GM18508 (cell line): ENCODE data around the gene ZNF532.

ENCODE experiments used
- ATAC-seq: cut with Tn5 transposase; IDR thresholded peaks from one replicate; pipeline ENCODE4 v1.9.1; 2021; ENCODE audit warnings: moderate number of reproducible peaks; ENCODE audit not compliant: insufficient read depth, unreplicated experiment

ZNF532 gene

GRCh38 chr18:58929206-58929605, 64.5 kb downstream of the ZNF532 start:
- ATAC-seq, result no peak

- no peak for ATAC-seq
Observed at GRCh38 chr18:58934356-58934755, 69.7 kb downstream of the ZNF532 start.

- no peak for ATAC-seq
Observed at GRCh38 chr18:58934933-58935577, 70.4 kb downstream of the ZNF532 start.

- ATAC-seq, result no peak
Observed at GRCh38 chr18:58937071-58937886, 72.6 kb downstream of the ZNF532 start.

- no peak for ATAC-seq
Observed at GRCh38 chr18:58937887-58938267, 73.2 kb downstream of the ZNF532 start.

- no peak for ATAC-seq
Observed at GRCh38 chr18:58941426-58942099, 76.9 kb downstream of the ZNF532 start.

- ATAC-seq, result no peak
Observed at GRCh38 chr18:58943896-58944295, 79.2 kb downstream of the ZNF532 start.

- no peak for ATAC-seq
Observed at GRCh38 chr18:58947136-58947732, 82.6 kb downstream of the ZNF532 start.

GRCh38 chr18:58949031-58949430, 84.4 kb downstream of the ZNF532 start:
- ATAC-seq, result no peak

- no peak for ATAC-seq
Observed at GRCh38 chr18:58951986-58952702, 87.5 kb downstream of the ZNF532 start.

- no peak for ATAC-seq
Observed at GRCh38 chr18:58952858-58953257, 88.2 kb downstream of the ZNF532 start.

- no peak for ATAC-seq
Observed at GRCh38 chr18:58953627-58954026, 89.0 kb downstream of the ZNF532 start.

GRCh38 chr18:58955001-58955400, 90.3 kb downstream of the ZNF532 start:
- no peak for ATAC-seq

- no peak for ATAC-seq
Observed at GRCh38 chr18:58955738-58956137, 91.1 kb downstream of the ZNF532 start.

GRCh38 chr18:58958628-58959027, 94.0 kb downstream of the ZNF532 start:
- no peak for ATAC-seq

- no peak for ATAC-seq
Observed at GRCh38 chr18:58960508-58960907, 95.8 kb downstream of the ZNF532 start.

GRCh38 chr18:58960946-58961722, 96.5 kb downstream of the ZNF532 start:
- no peak for ATAC-seq

- ATAC-seq, result no peak
Observed at GRCh38 chr18:58962336-58962735, 97.7 kb downstream of the ZNF532 start.

GRCh38 chr18:58965291-58966004, 100.8 kb downstream of the ZNF532 start:
- no peak for ATAC-seq
